AG04449 (cell line): Measurements from ENCODE around the gene NAA35.
"Not testable (repeated sequence)": the region's sequence is repeated elsewhere in the genome, so short reads cannot be mapped to it uniquely, and the experiment has no call there.

Source experiments
- CTCF ChIA-PET: fragments of 350-600 bp; formaldehyde crosslinking; extraction: SDS; loops from one replicate; lab custom pipeline; 2021; ENCODE audit warnings: antibody characterized with exemption; lab: Yijun Ruan, JAX
- POLR2A ChIA-PET: fragments of 400-600, 350-600 bp; formaldehyde crosslinking; extraction: SDS; loops from one replicate; lab custom pipeline; 2020; ENCODE audit warnings: antibody characterized with exemption, inconsistent platforms; lab: Yijun Ruan, JAX
- DNase-seq: peaks from one replicate; pipeline ENCODE4 v3.0.0-alpha.2; 2010; ENCODE audit warnings: low read depth, low spot score
- H3K4me3 ChIP-seq: 2 replicates; pipeline ENCODE4 v1.5.1; 2011; ENCODE audit warnings: low read depth, mild to moderate bottlenecking, control low read depth, low read length
- CTCF ChIP-seq: IDR thresholded peaks from one replicate; pipeline ENCODE4 v1.5.1; 2011; ENCODE audit warnings: mild to moderate bottlenecking, moderate library complexity, low read length, control low read depth, inconsistent platforms; ENCODE audit not compliant: insufficient read depth; ENCODE audit errors: missing control alignments

NAA35 gene

GRCh38 chr9:85964526-85964925 is 23.6 kb downstream of the NAA35 start:
- POLR2A ChIA-PET: no interaction called here

GRCh38 chr9:85964949-85965348 is 24.0 kb downstream of the NAA35 start:
- no peak for TF ChIP-seq CTCF
- CTCF ChIA-PET: interaction anchor here (1.0 kb wide), 1 partner anchor 237 kb away, joined by 3 read pairs; no protein-coding TSS in a partner anchor
- POLR2A ChIA-PET: no interaction called here
- no peak for DNase-seq
- H3K4me3 ChIP-seq: no peak overlapping the region

More at GRCh38 chr9:85964526-85964925, 23.6 kb downstream of the NAA35 start:
- H3K4me3 ChIP-seq: no peak overlapping the region
- DNase-seq: no peak
- CTCF ChIA-PET: no interaction called here
- TF ChIP-seq CTCF: no peak

- DNase-seq: no peak
- POLR2A ChIA-PET: no interaction called here
- CTCF ChIA-PET: no interaction called here
- no peak overlapping the region for H3K4me3 ChIP-seq
- TF ChIP-seq CTCF: no peak
These were observed 28.8 kb downstream of the NAA35 start for GRCh38 chr9:85969727-85970126.

GRCh38 chr9:85971731-85972130 is 30.8 kb downstream of the NAA35 start:
- no peak overlapping the region for H3K4me3 ChIP-seq
- no peak for DNase-seq
- no peak for TF ChIP-seq CTCF
- CTCF ChIA-PET: no interaction called here
- POLR2A ChIA-PET: no interaction called here

GRCh38 chr9:85973238-85973637 is 32.3 kb downstream of the NAA35 start:
- POLR2A ChIA-PET: no interaction called here
- no peak for DNase-seq
- CTCF ChIA-PET: interaction anchor here (0.7 kb wide), 1 partner anchor 10 kb away, joined by 3 read pairs; no protein-coding TSS in a partner anchor
- no peak overlapping the region for H3K4me3 ChIP-seq
- TF ChIP-seq CTCF: no peak

- H3K4me3 ChIP-seq, POLR2A ChIA-PET, DNase-seq: not testable (repeated sequence)
- CTCF ChIA-PET: interaction anchor here (0.7 kb wide), 1 partner anchor 10 kb away, joined by 3 read pairs; no protein-coding TSS in a partner anchor
These were observed 33.2 kb downstream of the NAA35 start for GRCh38 chr9:85974055-85974547.

- TF ChIP-seq CTCF: no peak
- ChIA-PET CTCF (no interaction called here), POLR2A (no interaction called here)
- no peak for DNase-seq
- no peak overlapping the region for H3K4me3 ChIP-seq
These were observed 37.5 kb downstream of the NAA35 start for GRCh38 chr9:85978496-85978895.
